Stimulated activated effector memory CD8-positive, alpha-beta T cell treated with anti-CD3 and anti-CD28 coated beads, Interleukin-12 subunit alpha, Interleukin-12 subunit beta, amount 100 ng/mL, for 72 hours (primary cell): ENCODE data around the gene LAMA1.

Experiments
- ATAC-seq: fragments of 150-1000 bp; cut with Tn5 transposase; 2 replicates; pipeline ENCODE4 v1.10.0; 2021
- DNase-seq, 2 donors: peaks; one replicate each; pipeline ENCODE4 v3.0.0; 2021 to 2022; ENCODE audit warnings: low spot score in 2 of 2
- H3K27ac Mint-ChIP-seq: one replicate; pipeline ENCODE4 v1.8.0; 2022; ENCODE audit warnings: mild to moderate bottlenecking, mixed read lengths
- H3K36me3 Mint-ChIP-seq: one replicate; pipeline ENCODE4 v1.8.0; 2022; ENCODE audit warnings: mild to moderate bottlenecking, mixed read lengths
- H3K4me1 Mint-ChIP-seq: one replicate; pipeline ENCODE4 v1.8.0; 2022; ENCODE audit warnings: mixed read lengths
- H3K4me3 Mint-ChIP-seq: one replicate; pipeline ENCODE4 v1.8.0; 2022; ENCODE audit warnings: mild to moderate bottlenecking, mixed read lengths
- H3K9me3 Mint-ChIP-seq: one replicate; pipeline ENCODE4 v1.8.0; 2022; ENCODE audit warnings: mixed read lengths

Gene LAMA1

DNA sequence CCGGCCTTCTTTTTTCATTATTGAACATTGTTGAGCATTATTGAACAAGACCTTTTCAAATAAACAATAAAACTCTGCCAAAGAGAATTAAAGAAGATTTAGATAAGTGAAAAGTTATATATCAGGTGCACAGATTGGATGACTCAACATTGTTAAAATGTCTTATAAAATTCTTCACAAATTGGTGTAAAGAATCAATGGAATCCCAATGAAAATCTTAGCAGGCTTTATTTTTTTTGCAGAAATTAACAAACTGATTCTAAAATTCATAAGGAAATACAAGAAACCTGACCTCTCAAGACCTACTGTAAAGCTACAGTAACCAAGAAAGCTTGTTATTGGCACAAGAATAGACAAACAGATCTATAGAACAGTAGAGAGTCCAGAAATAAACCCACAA lies 70.3 kb downstream of the LAMA1 start:
- ATAC-seq: no peak
- H3K36me3 Mint-ChIP-seq: no peaks in the 10 kb centered on the region
- DNase-seq: no peak
- H3K9me3 Mint-ChIP-seq: no peaks in the 10 kb centered on the region
- no peaks in the 10 kb centered on the region for H3K4me1 Mint-ChIP-seq
- no peak overlapping the region for H3K27ac Mint-ChIP-seq
- no peak overlapping the region for H3K4me3 Mint-ChIP-seq

DNA sequence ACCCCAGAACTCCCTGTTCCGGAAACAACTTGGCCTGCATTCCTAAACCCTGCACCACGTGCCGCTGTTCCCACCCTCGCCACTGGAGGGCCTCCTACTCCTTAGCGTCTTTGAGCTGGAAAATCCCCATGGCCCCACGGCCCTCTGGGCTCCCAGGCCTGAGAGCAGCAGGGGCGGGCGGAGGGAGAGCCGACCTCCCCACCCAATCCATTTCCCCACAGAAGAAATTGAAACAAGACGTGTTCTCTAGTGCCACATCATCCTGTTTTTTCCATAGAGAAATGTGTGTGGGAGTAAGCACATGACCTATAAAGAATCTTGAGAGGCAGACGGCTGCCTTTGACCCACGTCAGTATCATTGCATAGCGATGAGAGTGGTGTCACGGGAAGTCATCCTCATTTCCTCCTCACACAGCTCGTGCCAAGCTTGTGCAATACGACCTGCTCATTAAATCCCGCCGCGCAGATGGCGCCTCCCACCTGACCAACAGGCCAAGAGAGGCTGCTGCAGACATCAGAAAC lies 79.2 kb downstream of the LAMA1 start:
- H3K4me1 Mint-ChIP-seq: peaks cover 5% of the 10 kb centered on the region
- H3K4me3 Mint-ChIP-seq: no peak overlapping the region
- H3K27ac Mint-ChIP-seq: no peak overlapping the region
- no peaks in the 10 kb centered on the region for H3K36me3 Mint-ChIP-seq
- no peak for ATAC-seq
- H3K9me3 Mint-ChIP-seq: no peaks in the 10 kb centered on the region
- no peak for DNase-seq

DNA sequence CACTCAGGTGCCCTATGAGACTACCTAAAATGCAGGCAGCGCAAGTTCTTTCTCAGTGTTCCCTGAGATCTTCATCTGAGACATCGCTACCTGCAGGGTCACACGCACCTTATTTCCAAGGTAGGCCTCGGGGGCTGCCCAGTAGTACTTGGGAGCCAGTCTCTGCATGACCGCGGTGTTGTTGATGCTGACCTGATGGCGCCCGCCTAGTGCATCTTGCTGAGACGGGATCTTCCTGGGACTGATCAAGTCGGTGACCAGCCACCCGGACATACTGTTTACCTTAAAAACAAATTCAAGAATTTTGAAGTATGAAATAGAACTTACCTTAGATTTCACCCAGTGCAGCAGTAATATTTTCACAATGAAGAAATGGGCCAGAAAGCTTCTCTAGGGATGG lies 80.1 kb downstream of the LAMA1 start:
- Mint-ChIP-seq H3K4me1 (peaks cover 5% of the 10 kb centered on the region), H3K36me3 (no peaks in the 10 kb centered on the region), H3K9me3 (no peaks in the 10 kb centered on the region), H3K27ac (no peak overlapping the region), H3K4me3 (no peak overlapping the region)
- DNase-seq: no peak
- no peak for ATAC-seq

- ATAC-seq (no peak), DNase-seq (no peak)
- no peaks in the 10 kb centered on the region for H3K36me3 Mint-ChIP-seq
- H3K9me3 Mint-ChIP-seq: no peaks in the 10 kb centered on the region
- peaks cover 5% of the 10 kb centered on the region for H3K4me1 Mint-ChIP-seq
- no peak overlapping the region for H3K4me3 Mint-ChIP-seq
- H3K27ac Mint-ChIP-seq: no peak overlapping the region
Observed at GRCh38 chr18:7035807-7036206, 81.8 kb downstream of the LAMA1 start.

GRCh38 chr18:7034924-7035323 lies 82.7 kb downstream of the LAMA1 start:
- DNase-seq (no peak), ATAC-seq (no peak)
- Mint-ChIP-seq H3K36me3 (no peaks in the 10 kb centered on the region), H3K9me3 (no peaks in the 10 kb centered on the region), H3K27ac (no peak overlapping the region), H3K4me1 (peaks cover 5% of the 10 kb centered on the region), H3K4me3 (no peak overlapping the region)

- no peaks in the 10 kb centered on the region for H3K36me3 Mint-ChIP-seq
- no peak for ATAC-seq
- H3K4me3 Mint-ChIP-seq: no peak overlapping the region
Observed at GRCh38 chr18:7032537-7032936, 85.1 kb downstream of the LAMA1 start.

GRCh38 chr18:7028625-7029024 lies 89.0 kb downstream of the LAMA1 start:
- Mint-ChIP-seq H3K4me3 (no peak overlapping the region), H3K27ac (no peak overlapping the region), H3K9me3 (peaks cover 6% of the 10 kb centered on the region), H3K36me3 (no peaks in the 10 kb centered on the region), H3K4me1 (no peaks in the 10 kb centered on the region)
- ATAC-seq (no peak), DNase-seq (no peak)

More at GRCh38 chr18:7032537-7032936, 85.1 kb downstream of the LAMA1 start:
- no peaks in the 10 kb centered on the region for H3K4me1 Mint-ChIP-seq
- no peak overlapping the region for H3K27ac Mint-ChIP-seq
- no peaks in the 10 kb centered on the region for H3K9me3 Mint-ChIP-seq
- DNase-seq: no peak

GRCh38 chr18:7025194-7025593 lies 92.4 kb downstream of the LAMA1 start:
- DNase-seq: no peak
- Mint-ChIP-seq H3K9me3 (peaks cover 12% of the 10 kb centered on the region), H3K4me3 (no peak overlapping the region), H3K36me3 (no peaks in the 10 kb centered on the region), H3K27ac (no peak overlapping the region), H3K4me1 (no peaks in the 10 kb centered on the region)
- no peak for ATAC-seq

DNA sequence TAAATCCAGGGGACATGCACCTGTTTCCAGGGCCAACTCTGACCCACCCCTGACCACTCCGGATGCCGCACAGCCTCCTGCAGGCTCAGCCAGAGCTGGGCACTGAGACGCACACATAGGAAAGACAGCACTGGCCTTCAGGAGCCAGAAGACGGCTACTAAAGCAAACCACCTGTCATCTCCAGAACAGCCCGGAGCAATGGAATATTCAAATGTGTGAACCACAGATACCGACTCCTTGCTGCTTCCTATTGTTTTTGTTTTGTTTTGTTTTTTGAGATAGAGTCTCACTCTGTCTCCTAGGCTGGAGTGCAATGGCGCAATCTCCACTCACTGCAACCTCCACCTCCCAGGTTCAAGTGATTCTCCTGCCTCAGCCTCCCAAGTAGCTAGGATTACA lies 94.0 kb downstream of the LAMA1 start:
- H3K9me3 Mint-ChIP-seq: peaks cover 17% of the 10 kb centered on the region
- no peak for ATAC-seq
- no peak overlapping the region for H3K4me3 Mint-ChIP-seq
- H3K4me1 Mint-ChIP-seq: no peaks in the 10 kb centered on the region
- no peak overlapping the region for H3K27ac Mint-ChIP-seq
- DNase-seq: no peak
- no peaks in the 10 kb centered on the region for H3K36me3 Mint-ChIP-seq

- no peaks in the 10 kb centered on the region for H3K36me3 Mint-ChIP-seq
- no peak overlapping the region for H3K27ac Mint-ChIP-seq
- no peak overlapping the region for H3K4me3 Mint-ChIP-seq
- no peaks in the 10 kb centered on the region for H3K4me1 Mint-ChIP-seq
- peaks cover 17% of the 10 kb centered on the region for H3K9me3 Mint-ChIP-seq
- ATAC-seq (no peak), DNase-seq (no peak)
Observed at GRCh38 chr18:7023063-7023580, 94.5 kb downstream of the LAMA1 start.

GRCh38 chr18:7021994-7022840 lies 95.4 kb downstream of the LAMA1 start:
- Mint-ChIP-seq H3K27ac (no peak overlapping the region), H3K4me3 (no peak overlapping the region), H3K36me3 (no peaks in the 10 kb centered on the region), H3K9me3 (peaks cover 17% of the 10 kb centered on the region), H3K4me1 (no peaks in the 10 kb centered on the region)
- DNase-seq (no peak), ATAC-seq (no peak)

GRCh38 chr18:7020995-7021777 lies 96.4 kb downstream of the LAMA1 start:
- no peaks in the 10 kb centered on the region for H3K4me1 Mint-ChIP-seq
- DNase-seq (no peak), ATAC-seq (no peak)
- no peak overlapping the region for H3K27ac Mint-ChIP-seq
- peaks cover 17% of the 10 kb centered on the region for H3K9me3 Mint-ChIP-seq
- H3K36me3 Mint-ChIP-seq: no peaks in the 10 kb centered on the region
- no peak overlapping the region for H3K4me3 Mint-ChIP-seq

DNA sequence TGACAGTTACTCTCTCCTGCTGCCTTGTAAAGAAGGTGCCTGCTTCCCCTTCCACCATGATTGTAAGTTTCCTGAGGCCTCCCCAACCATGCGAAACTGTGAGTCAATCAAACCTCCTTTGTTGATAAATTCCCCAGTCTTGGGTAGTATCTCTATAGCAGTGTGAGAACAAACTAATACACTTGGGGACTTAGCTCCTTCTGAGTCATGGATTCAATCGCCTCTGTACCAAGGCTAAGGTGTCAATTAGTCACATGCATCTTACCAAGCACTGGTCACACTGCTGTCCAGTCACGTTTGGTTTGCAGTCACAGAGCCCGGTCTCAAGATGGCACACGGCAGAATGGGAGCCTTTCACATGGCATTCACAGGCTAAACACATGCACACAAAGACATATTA lies 100.6 kb downstream of the LAMA1 start:
- DNase-seq (no peak), ATAC-seq (no peak)
- no peak overlapping the region for H3K27ac Mint-ChIP-seq
- H3K9me3 Mint-ChIP-seq: peaks cover 11% of the 10 kb centered on the region
- no peaks in the 10 kb centered on the region for H3K4me1 Mint-ChIP-seq
- no peaks in the 10 kb centered on the region for H3K36me3 Mint-ChIP-seq
- no peak overlapping the region for H3K4me3 Mint-ChIP-seq

- no peaks in the 10 kb centered on the region for H3K9me3 Mint-ChIP-seq
- no peaks in the 10 kb centered on the region for H3K36me3 Mint-ChIP-seq
- ATAC-seq: no peak
- H3K4me1 Mint-ChIP-seq: no peaks in the 10 kb centered on the region
- H3K4me3 Mint-ChIP-seq: no peak overlapping the region
- no peak for DNase-seq
- no peak overlapping the region for H3K27ac Mint-ChIP-seq
Observed at GRCh38 chr18:7011142-7011541, 106.5 kb downstream of the LAMA1 start.

DNA sequence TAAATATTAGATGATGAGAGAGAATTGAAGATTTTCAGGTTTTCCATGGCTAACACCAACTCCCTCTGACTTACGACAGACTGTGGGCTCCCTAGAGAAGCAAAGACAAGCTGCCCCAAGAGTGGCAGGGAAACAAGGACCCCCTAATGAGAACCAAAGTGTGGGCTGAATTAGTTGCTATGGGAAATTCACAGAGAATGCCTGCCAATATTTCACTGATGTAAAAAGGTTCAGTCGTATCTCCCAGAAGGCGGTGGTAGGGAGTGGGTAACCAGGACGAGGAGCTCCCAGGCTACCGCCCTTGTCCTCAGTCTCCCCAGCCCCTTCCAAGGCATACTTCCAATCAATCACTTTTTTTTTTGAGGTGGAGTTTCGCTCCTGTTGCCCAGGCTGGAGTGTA lies 113.6 kb downstream of the LAMA1 start:
- no peaks in the 10 kb centered on the region for H3K9me3 Mint-ChIP-seq
- H3K4me3 Mint-ChIP-seq: no peak overlapping the region
- DNase-seq (no peak), ATAC-seq (no peak)
- no peak overlapping the region for H3K27ac Mint-ChIP-seq
- H3K36me3 Mint-ChIP-seq: no peaks in the 10 kb centered on the region
- H3K4me1 Mint-ChIP-seq: no peaks in the 10 kb centered on the region

GRCh38 chr18:7002107-7002506 lies 115.5 kb downstream of the LAMA1 start:
- H3K4me3 Mint-ChIP-seq: no peak overlapping the region
- DNase-seq (no peak), ATAC-seq (no peak)
- H3K36me3 Mint-ChIP-seq: no peaks in the 10 kb centered on the region
- H3K9me3 Mint-ChIP-seq: no peaks in the 10 kb centered on the region
- H3K27ac Mint-ChIP-seq: no peak overlapping the region
- H3K4me1 Mint-ChIP-seq: no peaks in the 10 kb centered on the region
